HEK293 (cell line): ENCODE data around the gene PDGFB.

Source experiments
- BCL11A ChIP-seq: fragments of 450-650 bp; formaldehyde crosslinking; IDR thresholded peaks from 2 replicates; pipeline ENCODE4 v1.5.1; 2016; ENCODE audit warnings: low read depth, missing biosample characterization, missing genetic modification characterization
- FEZF1 ChIP-seq: fragments of 450-650 bp; formaldehyde crosslinking; IDR thresholded peaks from 2 replicates; pipeline ENCODE4 v1.5.1; 2016; ENCODE audit warnings: missing biosample characterization, missing genetic modification characterization
- GLIS2 ChIP-seq: fragments of 450-650 bp; formaldehyde crosslinking; IDR thresholded peaks from 2 replicates; pipeline ENCODE4 v1.5.1; 2016; ENCODE audit warnings: missing biosample characterization, missing genetic modification characterization
- HOXA7 ChIP-seq: sonication (generic); formaldehyde crosslinking; IDR thresholded peaks from 2 replicates; pipeline ENCODE4 v1.8.1; 2022; ENCODE audit warnings: missing genetic modification reagents, borderline replicate concordance
- KLF8 ChIP-seq: fragments of 450-650 bp; formaldehyde crosslinking; IDR thresholded peaks from 2 replicates; pipeline ENCODE4 v1.5.1; 2016; ENCODE audit warnings: missing biosample characterization, missing genetic modification characterization
- MZF1 ChIP-seq: fragments of 450-650 bp; formaldehyde crosslinking; IDR thresholded peaks from 2 replicates; pipeline ENCODE4 v1.5.1; 2017; ENCODE audit warnings: missing biosample characterization, missing genetic modification characterization, borderline replicate concordance
- RBAK ChIP-seq: fragments of 450-650 bp; formaldehyde crosslinking; IDR thresholded peaks from 2 replicates; pipeline ENCODE4 v1.5.1; 2016; ENCODE audit warnings: missing biosample characterization, missing genetic modification characterization
- SCRT1 ChIP-seq: fragments of 450-650 bp; formaldehyde crosslinking; IDR thresholded peaks from 2 replicates; pipeline ENCODE4 v1.5.1; 2016; ENCODE audit warnings: missing biosample characterization, missing genetic modification characterization, borderline replicate concordance
- SP2 ChIP-seq: fragments of 450-650 bp; formaldehyde crosslinking; IDR thresholded peaks from 2 replicates; pipeline ENCODE4 v1.5.1; 2016; ENCODE audit warnings: missing biosample characterization, missing genetic modification characterization
- SP3 ChIP-seq: fragments of 450-650 bp; formaldehyde crosslinking; IDR thresholded peaks from 2 replicates; pipeline ENCODE4 v1.5.1; 2016; ENCODE audit warnings: missing biosample characterization, missing genetic modification characterization
- ZBTB17 ChIP-seq: fragments of 450-650 bp; formaldehyde crosslinking; IDR thresholded peaks from 2 replicates; pipeline ENCODE4 v1.5.1; 2016; ENCODE audit warnings: missing biosample characterization, missing genetic modification characterization
- ZBTB7A ChIP-seq: fragments of 450-650 bp; formaldehyde crosslinking; IDR thresholded peaks from 2 replicates; pipeline ENCODE4 v1.5.1; 2016; ENCODE audit warnings: low read depth, missing biosample characterization, missing genetic modification characterization
- ZEB2 ChIP-seq: fragments of 450-650 bp; formaldehyde crosslinking; IDR thresholded peaks from 2 replicates; pipeline ENCODE4 v1.5.1; 2016; ENCODE audit warnings: missing biosample characterization, missing genetic modification characterization
- ZFP69B ChIP-seq: fragments of 450-650 bp; formaldehyde crosslinking; IDR thresholded peaks from 2 replicates; pipeline ENCODE4 v1.5.1; 2016; ENCODE audit warnings: missing biosample characterization, missing genetic modification characterization
- ZNF10 ChIP-seq: fragments of 450-650 bp; formaldehyde crosslinking; IDR thresholded peaks from 2 replicates; pipeline ENCODE4 v1.5.1; 2017; ENCODE audit warnings: missing biosample characterization, missing genetic modification characterization
- ZNF140 ChIP-seq: fragments of 450-650 bp; formaldehyde crosslinking; IDR thresholded peaks from 2 replicates; pipeline ENCODE4 v1.5.1; 2016; ENCODE audit warnings: missing biosample characterization, missing genetic modification characterization
- ZNF26 ChIP-seq: fragments of 450-650 bp; formaldehyde crosslinking; IDR thresholded peaks from 2 replicates; pipeline ENCODE4 v1.5.1; 2016; ENCODE audit warnings: missing biosample characterization, missing genetic modification characterization
- ZNF324 ChIP-seq: fragments of 450-650 bp; formaldehyde crosslinking; IDR thresholded peaks from 2 replicates; pipeline ENCODE4 v1.5.1; 2016; ENCODE audit warnings: missing biosample characterization, missing genetic modification characterization
- ZNF398 ChIP-seq: fragments of 450-650 bp; formaldehyde crosslinking; IDR thresholded peaks from 2 replicates; pipeline ENCODE4 v1.5.1; 2017; ENCODE audit warnings: missing biosample characterization, missing genetic modification characterization
- ZNF549 ChIP-seq: fragments of 450-650 bp; IDR thresholded peaks from 2 replicates; pipeline ENCODE4 v1.5.1; 2018; ENCODE audit warnings: missing biosample characterization, missing genetic modification characterization, mild to moderate bottlenecking, inconsistent platforms, moderate library complexity
- ZNF560 ChIP-seq: fragments of 450-650 bp; formaldehyde crosslinking; IDR thresholded peaks from 2 replicates; pipeline ENCODE4 v1.5.1; 2017; ENCODE audit warnings: missing biosample characterization, missing genetic modification characterization, borderline replicate concordance
- ZNF600 ChIP-seq: fragments of 450-650 bp; formaldehyde crosslinking; IDR thresholded peaks from 2 replicates; pipeline ENCODE4 v1.5.1; 2016; ENCODE audit warnings: missing biosample characterization, missing genetic modification characterization
- ZNF621 ChIP-seq: fragments of 450-650 bp; formaldehyde crosslinking; IDR thresholded peaks from 2 replicates; pipeline ENCODE4 v1.5.1; 2017; ENCODE audit warnings: missing biosample characterization, missing genetic modification characterization
- ZNF624 ChIP-seq: fragments of 450-650 bp; formaldehyde crosslinking; IDR thresholded peaks from 2 replicates; pipeline ENCODE4 v1.5.1; 2017; ENCODE audit warnings: missing biosample characterization, missing genetic modification characterization
- ZNF677 ChIP-seq: fragments of 450-650 bp; IDR thresholded peaks from 2 replicates; pipeline ENCODE4 v1.5.0; 2018; ENCODE audit warnings: missing biosample characterization, mild to moderate bottlenecking, missing genetic modification characterization, moderate library complexity
- ZNF791 ChIP-seq: fragments of 450-650 bp; formaldehyde crosslinking; IDR thresholded peaks from 2 replicates; pipeline ENCODE4 v1.5.1; 2016; ENCODE audit warnings: missing biosample characterization, missing genetic modification characterization
- ZSCAN23 ChIP-seq: fragments of 450-650 bp; formaldehyde crosslinking; IDR thresholded peaks from 2 replicates; pipeline ENCODE4 v1.5.1; 2016; ENCODE audit warnings: missing biosample characterization, missing genetic modification characterization
- TF ChIP-seq, protein P1 (sequence below): fragments of 450-650 bp; formaldehyde crosslinking; IDR thresholded peaks from 2 replicates; pipeline ENCODE4 v1.5.1; 2016; ENCODE audit warnings: missing biosample characterization, missing genetic modification characterization
- TF ChIP-seq, protein P2 (sequence below): fragments of 450-650 bp; formaldehyde crosslinking; IDR thresholded peaks from 2 replicates; pipeline ENCODE4 v1.5.1; 2017; ENCODE audit warnings: missing biosample characterization, missing genetic modification characterization
- TF ChIP-seq, protein P3 (sequence below): fragments of 450-650 bp; formaldehyde crosslinking; IDR thresholded peaks from 2 replicates; pipeline ENCODE4 v1.5.1; 2016; ENCODE audit warnings: missing biosample characterization, missing genetic modification characterization

Gene PDGFB

GRCh38 chr22:39240831-39241793 is 3.7 kb downstream of the PDGFB start (continued):
- TF ChIP-seq HOXA7 (CRISPR knock-in tag) (no peak), ZNF398 (tag by site-specific recombination) (peak; percentile 77), ZNF10 (tag by site-specific recombination) (no peak), ZNF26 (tag by site-specific recombination) (no peak), SP3 (no peak), ZNF600 (tag by site-specific recombination) (peak; percentile 61), SP2 (tag by site-specific recombination) (peak; percentile 11; the same call in 1 of the 2 replicates), ZNF140 (tag by site-specific recombination) (no peak), ZNF791 (tag by site-specific recombination) (no peak), ZNF324 (peak; percentile 31; the same call in 1 of the 2 replicates), ZNF677 (tag by site-specific recombination) (no peak), GLIS2 (peak; percentile 54; the same call in 1 of the 2 replicates), BCL11A (0 out of 2 replicates have a peak, but pooled peaks have one; percentile 4), FEZF1 (peak; percentile 69), ZEB2 (tag by site-specific recombination) (0 out of 2 replicates have a peak, but pooled peaks have one; percentile 31), KLF8 (tag by site-specific recombination) (peak; percentile 58), ZFP69B (tag by site-specific recombination) (peak; percentile 93), ZNF624 (no peak), ZNF621 (no peak; the same call in 1 of the 2 replicates), ZSCAN23 (peak; percentile 37; the same call in 1 of the 2 replicates), MZF1 (tag by site-specific recombination) (no peak), ZBTB7A (peak; percentile 73; the same call in 1 of the 2 replicates), ZNF549 (tag by site-specific recombination) (no peak), ZNF560 (tag by site-specific recombination) (no peak), ZBTB17 (tag by site-specific recombination) (peak; percentile 44), SCRT1 (no peak), RBAK (tag by site-specific recombination) (no peak)
- TF ChIP-seq, protein P1, sequence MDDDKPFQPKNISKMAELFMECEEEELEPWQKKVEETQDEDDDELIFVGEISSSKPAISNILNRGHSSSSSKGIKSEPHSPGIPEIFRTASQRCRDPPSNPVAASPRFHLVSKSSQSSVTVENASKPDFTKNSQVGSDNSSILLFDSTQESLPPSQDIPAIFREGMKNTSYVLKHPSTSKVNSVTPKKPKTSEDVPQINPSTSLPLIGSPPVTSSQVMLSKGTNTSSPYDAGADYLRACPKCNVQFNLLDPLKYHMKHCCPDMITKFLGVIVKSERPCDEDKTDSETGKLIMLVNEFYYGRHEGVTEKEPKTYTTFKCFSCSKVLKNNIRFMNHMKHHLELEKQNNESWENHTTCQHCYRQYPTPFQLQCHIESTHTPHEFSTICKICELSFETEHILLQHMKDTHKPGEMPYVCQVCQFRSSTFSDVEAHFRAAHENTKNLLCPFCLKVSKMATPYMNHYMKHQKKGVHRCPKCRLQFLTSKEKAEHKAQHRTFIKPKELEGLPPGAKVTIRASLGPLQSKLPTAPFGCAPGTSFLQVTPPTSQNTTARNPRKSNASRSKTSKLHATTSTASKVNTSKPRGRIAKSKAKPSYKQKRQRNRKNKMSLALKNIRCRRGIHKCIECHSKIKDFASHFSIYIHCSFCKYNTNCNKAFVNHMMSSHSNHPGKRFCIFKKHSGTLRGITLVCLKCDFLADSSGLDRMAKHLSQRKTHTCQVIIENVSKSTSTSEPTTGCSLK (tag by site-specific recombination) = no peak
- TF ChIP-seq, protein P2, sequence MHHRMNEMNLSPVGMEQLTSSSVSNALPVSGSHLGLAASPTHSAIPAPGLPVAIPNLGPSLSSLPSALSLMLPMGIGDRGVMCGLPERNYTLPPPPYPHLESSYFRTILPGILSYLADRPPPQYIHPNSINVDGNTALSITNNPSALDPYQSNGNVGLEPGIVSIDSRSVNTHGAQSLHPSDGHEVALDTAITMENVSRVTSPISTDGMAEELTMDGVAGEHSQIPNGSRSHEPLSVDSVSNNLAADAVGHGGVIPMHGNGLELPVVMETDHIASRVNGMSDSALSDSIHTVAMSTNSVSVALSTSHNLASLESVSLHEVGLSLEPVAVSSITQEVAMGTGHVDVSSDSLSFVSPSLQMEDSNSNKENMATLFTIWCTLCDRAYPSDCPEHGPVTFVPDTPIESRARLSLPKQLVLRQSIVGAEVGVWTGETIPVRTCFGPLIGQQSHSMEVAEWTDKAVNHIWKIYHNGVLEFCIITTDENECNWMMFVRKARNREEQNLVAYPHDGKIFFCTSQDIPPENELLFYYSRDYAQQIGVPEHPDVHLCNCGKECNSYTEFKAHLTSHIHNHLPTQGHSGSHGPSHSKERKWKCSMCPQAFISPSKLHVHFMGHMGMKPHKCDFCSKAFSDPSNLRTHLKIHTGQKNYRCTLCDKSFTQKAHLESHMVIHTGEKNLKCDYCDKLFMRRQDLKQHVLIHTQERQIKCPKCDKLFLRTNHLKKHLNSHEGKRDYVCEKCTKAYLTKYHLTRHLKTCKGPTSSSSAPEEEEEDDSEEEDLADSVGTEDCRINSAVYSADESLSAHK (tag by site-specific recombination) = peak; percentile 90
- TF ChIP-seq, protein P3, sequence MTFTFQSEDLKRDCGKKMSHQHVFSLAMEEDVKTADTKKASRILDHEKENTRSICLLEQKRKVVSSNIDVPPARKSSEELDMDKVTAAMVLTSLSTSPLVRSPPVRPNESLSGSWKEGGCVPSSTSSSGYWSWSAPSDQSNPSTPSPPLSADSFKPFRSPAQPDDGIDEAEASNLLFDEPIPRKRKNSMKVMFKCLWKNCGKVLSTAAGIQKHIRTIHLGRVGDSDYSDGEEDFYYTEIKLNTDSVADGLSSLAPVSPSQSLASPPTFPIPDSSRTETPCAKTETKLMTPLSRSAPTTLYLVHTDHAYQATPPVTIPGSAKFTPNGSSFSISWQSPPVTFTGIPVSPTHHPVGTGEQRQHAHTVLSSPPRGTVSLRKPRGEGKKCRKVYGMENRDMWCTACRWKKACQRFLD = no peak
